Endothelial cell of umbilical vein (primary cell): ENCODE data around the gene NALCN.

Experiments
- EZH2 ChIP-seq: IDR thresholded peaks from 2 replicates; pipeline ENCODE4 v1.6.1; 2012; ENCODE audit warnings: borderline replicate concordance, low read depth, mild to moderate bottlenecking, moderate library complexity, low read length, inconsistent platforms; ENCODE audit not compliant: severe bottlenecking
- MYC ChIP-seq: IDR thresholded peaks from one replicate; pipeline ENCODE4 v1.6.1; 2011; ENCODE audit warnings: mild to moderate bottlenecking, low read depth, low read length
- POLR2A ChIP-seq: IDR thresholded peaks from 2 replicates; pipeline ENCODE4 v1.6.1; 2012; ENCODE audit warnings: low read depth, mild to moderate bottlenecking, control low read depth, low read length
- POLR2AphosphoS5 ChIP-seq: IDR thresholded peaks from 2 replicates; pipeline ENCODE4 v1.6.1; 2012; ENCODE audit warnings: low read depth, mild to moderate bottlenecking, control low read depth, low read length, moderate library complexity; ENCODE audit not compliant: insufficient read depth
- TF ChIP-seq, protein P1 (sequence below), 2 donors: IDR thresholded peaks; 1 replicate in 1 of 2; 2 replicates in 1 of 2; pipeline ENCODE4 v1.5.1; 2011; ENCODE audit warnings: low read length in 2 of 2, mild to moderate bottlenecking in 2 of 2, moderate library complexity in 2 of 2, control low read depth in 1 of 2, inconsistent platforms in 1 of 2, low read depth in 1 of 2; ENCODE audit not compliant: insufficient read depth in 1 of 2; ENCODE audit errors: extremely low read depth in 1 of 2

DNA sequence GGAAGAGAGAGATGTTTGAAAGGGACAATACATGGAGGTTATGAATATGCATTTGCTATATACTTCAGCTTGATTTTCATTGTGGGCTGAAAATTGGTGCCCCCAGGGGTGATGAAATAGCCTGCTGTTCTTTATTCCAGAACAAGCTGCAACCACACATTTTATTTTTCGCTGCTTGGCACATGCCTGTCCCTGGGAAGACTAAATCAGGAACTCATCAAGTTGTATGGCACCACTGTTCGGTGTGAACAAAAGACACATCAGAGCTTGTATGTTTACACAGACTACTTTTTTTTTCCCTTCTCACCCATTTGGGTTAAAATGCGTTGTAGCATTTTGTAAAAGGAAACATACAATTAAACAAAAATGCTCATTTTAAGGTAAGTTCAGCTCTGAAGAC is 230.7 kb downstream of the NALCN start:
- no peak for TF ChIP-seq POLR2A
- TF ChIP-seq, protein P1, sequence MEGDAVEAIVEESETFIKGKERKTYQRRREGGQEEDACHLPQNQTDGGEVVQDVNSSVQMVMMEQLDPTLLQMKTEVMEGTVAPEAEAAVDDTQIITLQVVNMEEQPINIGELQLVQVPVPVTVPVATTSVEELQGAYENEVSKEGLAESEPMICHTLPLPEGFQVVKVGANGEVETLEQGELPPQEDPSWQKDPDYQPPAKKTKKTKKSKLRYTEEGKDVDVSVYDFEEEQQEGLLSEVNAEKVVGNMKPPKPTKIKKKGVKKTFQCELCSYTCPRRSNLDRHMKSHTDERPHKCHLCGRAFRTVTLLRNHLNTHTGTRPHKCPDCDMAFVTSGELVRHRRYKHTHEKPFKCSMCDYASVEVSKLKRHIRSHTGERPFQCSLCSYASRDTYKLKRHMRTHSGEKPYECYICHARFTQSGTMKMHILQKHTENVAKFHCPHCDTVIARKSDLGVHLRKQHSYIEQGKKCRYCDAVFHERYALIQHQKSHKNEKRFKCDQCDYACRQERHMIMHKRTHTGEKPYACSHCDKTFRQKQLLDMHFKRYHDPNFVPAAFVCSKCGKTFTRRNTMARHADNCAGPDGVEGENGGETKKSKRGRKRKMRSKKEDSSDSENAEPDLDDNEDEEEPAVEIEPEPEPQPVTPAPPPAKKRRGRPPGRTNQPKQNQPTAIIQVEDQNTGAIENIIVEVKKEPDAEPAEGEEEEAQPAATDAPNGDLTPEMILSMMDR (IDR thresholded peaks at IDR 0.05; ENCODE audit: extremely low read depth in 1 of 2, insufficient read depth in 1 of 2, low read depth in 1 of 2, low read length in 2 of 2), result no peak
- TF ChIP-seq EZH2, result no peak
- no peak for TF ChIP-seq POLR2AphosphoS5
- no peak for TF ChIP-seq MYC
